GM18951 (cell line): ENCODE results near the gene HCN1.

ENCODE experiments used
- POLR2A ChIP-seq: IDR thresholded peaks from 4 replicates; pipeline ENCODE4 v1.6.1; 2011; ENCODE audit warnings: mild to moderate bottlenecking; ENCODE audit not compliant: insufficient read length, insufficient read depth; ENCODE audit errors: extremely low read depth
- in situ Hi-C: fragments of 300-500 bp; cut with MboI; formaldehyde crosslinking; loops from one replicate; pipeline ENCODE4 v1.12.0; 2022; ENCODE audit warnings: low sequenced_read_pairs, mixed read lengths, inconsistent platforms; ENCODE audit not compliant: unreplicated experiment

Gene HCN1

DNA sequence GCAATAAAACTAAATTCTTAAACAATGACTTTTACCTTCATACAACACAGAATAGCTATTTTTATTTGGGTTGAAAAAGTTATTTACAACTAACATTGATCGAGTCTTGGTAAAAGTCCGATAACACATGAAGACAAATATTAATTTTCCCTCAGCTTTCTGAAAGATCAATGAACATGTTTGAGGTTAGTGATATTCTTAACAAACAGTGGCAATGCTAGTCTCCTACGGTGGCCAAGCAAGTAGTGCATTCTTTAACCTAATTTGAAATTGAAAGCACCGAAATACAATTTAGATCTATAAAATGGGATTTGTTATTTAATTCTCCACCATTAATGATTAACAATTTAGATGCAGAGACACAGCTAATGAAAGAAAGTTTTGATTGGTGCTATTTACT, 435.1 kb downstream of the HCN1 start:
- in situ Hi-C loops = no loop called here
- TF ChIP-seq POLR2A = no peak

DNA sequence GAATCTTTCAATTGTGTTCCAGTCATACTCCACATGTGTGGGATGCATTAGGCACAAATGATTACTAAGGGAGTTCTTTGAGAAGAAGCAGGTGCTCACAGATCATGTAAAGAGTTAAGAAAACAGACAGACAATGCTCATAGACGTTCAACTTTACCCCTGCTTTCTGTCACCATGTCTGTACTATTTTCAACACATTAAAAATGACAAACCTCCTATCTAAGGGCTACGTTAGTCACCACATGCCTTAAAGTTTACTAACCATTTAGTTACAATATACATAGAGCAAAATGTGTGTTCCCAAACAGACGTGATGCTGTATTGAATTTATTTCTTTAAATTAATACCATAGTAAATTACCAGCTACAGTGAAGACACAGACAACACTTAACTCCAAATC, 435.9 kb downstream of the HCN1 start:
- TF ChIP-seq POLR2A = no peak
- in situ Hi-C loops = no loop called here

DNA sequence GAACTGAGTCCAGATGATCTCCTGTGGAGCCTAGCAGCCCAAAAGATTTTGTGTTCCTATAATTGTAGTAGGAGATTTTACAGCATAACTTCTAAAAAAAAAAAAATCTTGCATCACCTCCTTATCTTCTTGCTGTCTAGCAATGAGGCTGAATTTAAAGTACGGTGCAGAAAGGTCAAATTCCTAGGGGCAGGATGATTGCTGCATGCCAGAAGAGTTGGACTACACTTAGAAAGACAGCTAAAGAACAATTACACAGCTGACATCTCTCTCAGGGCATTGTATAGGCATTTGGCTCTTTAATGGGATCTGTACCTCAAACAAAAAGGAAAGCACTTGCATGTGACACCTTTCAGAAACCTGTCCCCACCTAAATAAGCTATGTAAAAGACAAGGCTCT, 443.2 kb downstream of the HCN1 start:
- in situ Hi-C loops = no loop called here
- no peak for TF ChIP-seq POLR2A

DNA sequence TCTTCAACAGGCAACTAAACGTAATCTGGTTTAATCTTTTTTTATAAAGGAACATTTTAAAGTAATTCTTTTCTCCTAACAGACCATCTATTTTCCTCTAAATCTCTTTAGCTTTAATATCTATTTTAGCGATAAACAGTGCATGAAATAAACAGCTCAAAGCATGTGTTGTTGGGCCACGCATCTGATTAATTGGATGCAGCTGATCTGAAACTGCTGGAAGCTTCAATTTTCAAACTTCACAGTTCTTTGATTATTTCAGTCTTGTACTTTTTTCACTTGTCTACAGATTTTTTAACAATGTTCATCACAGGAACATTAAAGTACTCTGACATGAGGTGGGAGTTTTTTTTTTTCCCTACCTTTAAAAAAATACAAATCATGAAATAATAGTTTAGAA, 443.6 kb downstream of the HCN1 start:
- no peak for TF ChIP-seq POLR2A
- in situ Hi-C loops = no loop called here

DNA sequence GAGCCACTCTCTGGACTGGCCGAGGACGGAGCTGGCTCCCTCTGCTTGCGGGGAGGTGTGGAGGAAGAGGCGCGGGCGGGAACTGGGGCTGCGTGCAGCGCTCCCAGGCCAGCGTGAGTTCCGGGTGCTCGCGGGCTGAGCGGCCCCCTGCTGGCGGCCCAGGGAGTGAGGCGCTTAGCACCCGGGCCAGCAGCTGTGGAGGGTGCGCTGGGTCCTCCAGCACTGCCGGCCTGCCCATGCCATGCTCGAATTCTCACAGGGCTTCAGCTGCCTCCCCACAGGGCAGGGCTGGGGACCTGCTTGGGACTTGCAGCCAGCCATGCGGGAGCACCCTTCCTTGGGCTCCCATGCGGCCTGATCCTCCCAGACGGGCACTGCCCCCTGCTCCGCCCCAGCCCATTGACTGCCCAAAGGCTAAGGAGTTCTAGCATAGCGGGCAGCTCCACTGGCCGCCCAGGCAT, 470.6 kb downstream of the HCN1 start:
- TF ChIP-seq POLR2A = no peak
- in situ Hi-C loops = no loop called here

DNA sequence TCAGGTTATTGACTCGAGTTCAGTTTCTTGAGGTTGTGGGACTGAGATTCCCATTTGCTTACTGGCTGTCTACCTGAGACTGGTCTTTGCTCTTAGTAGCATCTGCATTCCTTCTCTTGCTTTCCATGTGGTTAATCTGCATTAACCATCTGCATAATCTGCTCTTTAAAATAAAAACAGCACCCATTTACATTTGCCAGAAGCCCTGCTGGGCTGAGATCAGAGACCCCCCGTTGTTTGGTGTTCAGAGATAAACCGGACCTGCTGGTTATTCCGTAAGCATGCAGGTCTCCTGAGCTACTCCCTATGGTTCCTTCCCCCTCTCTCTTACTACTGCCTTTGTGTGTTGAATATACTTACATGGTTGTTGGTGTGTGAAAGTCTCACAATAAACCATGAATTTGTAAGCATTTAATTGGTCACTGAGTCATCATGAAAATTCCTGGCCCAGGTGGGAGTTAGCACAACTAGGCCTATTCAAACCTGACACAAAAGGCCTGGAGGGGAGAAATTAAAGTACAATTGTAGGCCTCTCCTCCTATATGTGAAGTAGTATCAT, 490.7 kb downstream of the HCN1 start:
- in situ Hi-C loops = no loop called here
- TF ChIP-seq POLR2A = no peak
